GM21529 (cell line): ENCODE measurements around the gene SUPT5H.
"Not testable (repeated sequence)": the region's sequence is repeated elsewhere in the genome, so short reads cannot be mapped to it uniquely, and the experiment has no call there.

Source experiments
- ATAC-seq: cut with Tn5 transposase; IDR thresholded peaks from one replicate; pipeline ENCODE4 v1.9.1; 2021; ENCODE audit not compliant: unreplicated experiment

Gene SUPT5H

DNA sequence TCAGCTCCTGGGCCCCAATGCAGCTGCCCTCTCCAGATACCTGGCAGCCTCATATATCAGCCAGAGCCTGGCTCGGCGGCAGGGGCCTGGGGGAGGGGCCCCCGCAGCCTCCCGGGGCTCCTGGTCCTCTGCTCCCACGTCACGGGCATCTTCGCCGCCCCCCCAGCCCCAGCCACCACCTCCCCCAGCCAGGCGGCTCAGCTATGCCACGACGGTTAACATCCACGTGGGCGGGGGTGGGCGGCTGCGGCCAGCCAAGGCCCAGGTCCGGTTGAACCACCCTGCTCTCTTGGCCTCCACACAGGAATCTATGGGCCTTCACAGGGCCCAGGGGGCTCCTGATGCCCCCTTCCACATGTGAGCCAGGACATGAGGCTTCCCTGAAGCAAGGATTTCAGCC, 20.4 kb upstream of the SUPT5H start:
- ATAC-seq = no peak

GRCh38 chr19:39425744-39426143, 19.6 kb upstream of the SUPT5H start:
- no peak for ATAC-seq

DNA sequence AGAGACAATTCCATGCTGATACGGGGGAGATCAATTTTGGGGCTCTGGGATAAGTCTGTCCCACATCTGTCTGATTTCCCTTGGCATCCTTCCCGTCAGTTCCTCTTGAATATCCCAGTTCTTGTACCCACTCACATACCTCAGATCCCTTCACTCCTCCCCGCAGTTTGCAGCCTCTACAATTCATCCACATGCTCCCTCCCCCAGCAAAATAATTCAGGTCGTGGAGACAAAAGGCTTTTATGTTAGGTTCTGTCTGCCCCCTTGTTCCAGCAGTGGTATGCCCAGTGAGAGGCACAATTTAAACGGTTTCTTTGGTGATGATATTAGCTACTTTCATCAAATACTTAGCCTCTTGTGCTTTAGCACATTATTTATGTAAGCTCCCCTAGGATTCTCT, 19.2 kb upstream of the SUPT5H start:
- no peak for ATAC-seq

- ATAC-seq = no peak
Observed at GRCh38 chr19:39427707-39428106, 17.7 kb upstream of the SUPT5H start.

DNA sequence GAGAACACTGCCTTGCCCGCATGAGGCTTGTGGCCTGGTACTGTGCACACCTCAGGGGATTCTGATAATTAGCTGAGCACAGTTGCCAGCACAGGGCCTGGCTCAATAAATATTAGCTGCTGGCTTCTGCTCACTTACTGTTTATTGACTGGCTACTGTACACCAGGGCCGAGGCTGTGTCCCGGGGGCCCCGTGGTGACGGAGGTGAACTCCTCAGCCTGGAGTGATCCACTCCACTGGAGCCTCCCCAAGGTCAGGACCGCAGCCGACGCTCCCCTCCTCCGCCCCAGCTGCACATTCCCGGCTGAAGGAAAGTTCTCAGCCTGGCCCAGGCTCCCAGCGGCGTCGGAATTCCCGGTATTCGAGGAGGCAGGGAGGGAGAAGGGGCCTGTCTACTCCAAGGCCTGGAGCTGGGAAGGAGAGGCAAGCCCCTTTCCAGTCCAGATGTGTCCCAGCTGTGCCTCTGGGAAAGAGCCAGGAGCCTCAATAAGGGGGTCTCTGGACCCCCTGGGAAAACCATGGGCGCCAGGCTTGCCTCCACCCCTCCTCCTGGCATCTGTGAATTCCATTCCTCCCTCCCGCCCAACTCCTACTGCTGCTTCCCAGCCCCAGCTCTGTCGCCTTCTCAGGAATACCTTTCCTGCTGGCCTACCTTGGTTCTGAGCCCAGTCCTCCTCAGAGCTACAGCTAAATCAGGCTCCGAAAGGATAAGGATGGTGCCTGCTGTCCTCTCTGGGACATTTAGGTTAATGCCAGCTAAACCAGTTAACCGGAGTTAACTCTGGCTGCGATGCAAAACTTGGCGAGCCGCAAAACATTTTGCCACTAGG, 16.9 kb upstream of the SUPT5H start:
- no peak for ATAC-seq

GRCh38 chr19:39430675-39431593, 14.4 kb upstream of the SUPT5H start:
- peak; percentile 50 for ATAC-seq

DNA sequence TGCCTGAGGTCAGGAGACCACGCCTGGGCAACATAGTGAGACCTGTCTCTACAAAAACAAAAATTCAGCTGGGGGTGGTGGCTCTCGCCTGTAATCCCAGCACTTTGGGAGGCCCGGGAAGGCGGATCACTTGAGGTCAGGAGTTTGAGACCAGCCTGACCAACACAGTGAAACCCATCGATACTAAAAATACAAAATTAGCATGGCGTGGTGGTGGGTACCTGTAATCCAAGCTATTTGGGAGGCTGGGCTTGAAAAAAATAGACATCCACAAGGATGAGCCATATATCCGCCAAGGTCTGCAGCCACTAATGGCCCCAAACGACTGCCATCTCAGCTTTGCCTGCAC, 12.7 kb upstream of the SUPT5H start:
- ATAC-seq = no peak

DNA sequence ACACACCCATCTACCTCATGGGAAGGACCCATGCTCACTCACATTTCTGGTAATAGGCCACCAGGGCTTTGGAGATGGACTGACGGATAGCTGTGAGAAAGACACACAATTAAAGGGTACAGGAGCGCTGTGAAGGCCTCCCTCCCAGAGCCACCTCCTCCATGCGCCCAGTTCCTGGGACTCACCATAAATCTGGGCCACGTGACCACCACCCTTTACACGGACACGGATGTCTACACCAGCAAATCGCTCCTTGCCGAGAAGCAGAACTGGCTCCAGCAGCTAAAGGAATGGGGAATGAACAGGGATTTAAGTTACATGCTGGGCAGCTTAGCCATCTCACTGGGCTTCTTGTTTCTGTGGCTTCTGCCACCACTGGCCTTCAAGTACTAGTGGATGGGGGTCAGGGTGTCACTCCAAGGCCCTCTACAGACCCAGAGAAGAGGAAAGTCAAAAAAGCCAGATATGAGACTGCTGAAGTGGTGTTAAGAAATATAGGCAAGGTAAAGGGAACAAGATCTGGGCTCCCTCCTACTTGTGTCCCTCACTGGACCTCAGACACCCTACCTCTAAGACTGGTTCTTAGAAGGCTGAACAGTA, 11.8 kb upstream of the SUPT5H start:
- ATAC-seq = no peak

DNA sequence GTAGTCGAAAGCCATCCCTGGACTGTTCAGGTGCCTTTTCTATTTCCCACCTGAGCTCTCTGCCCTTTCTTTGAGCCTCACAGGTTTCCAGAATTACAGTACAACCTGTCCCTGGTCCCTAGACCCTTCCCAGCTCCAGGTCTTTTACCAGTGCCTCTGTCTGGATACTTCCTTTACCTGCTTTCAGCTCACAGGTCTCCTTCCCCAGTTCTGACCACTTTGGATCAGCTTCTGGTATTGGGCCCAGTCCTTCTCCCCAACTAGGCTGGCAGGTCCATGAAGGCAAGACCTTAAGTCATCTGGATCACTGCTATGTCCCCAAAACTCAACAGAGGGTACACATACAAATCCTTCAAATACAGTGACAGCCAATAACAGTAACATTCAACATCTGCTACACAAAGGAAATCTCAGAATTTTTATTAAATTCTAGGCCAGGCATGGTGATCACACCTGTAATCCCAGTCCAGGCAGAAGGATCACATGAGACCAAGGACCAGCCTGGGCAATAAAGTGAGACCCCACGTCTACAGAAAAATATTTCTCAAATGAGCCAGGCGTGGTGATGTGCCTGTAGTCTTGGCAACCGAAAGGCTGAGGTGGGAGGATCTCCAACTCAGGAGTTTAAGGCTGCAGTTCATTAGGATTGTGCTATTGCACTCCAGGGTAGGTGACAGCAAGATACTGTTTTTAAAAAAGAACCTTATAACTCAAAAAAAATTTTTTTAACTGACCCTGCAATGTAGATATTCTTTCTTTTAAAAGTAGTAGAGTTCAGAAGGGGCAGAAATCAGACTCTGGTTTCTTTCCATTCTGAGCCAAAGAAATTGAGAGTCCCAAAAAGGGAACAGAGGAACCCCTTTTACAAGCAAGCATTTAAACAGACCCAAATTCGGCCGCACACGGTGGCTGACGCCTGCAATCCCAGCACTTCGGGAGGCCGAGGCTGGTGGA, 11.0 kb upstream of the SUPT5H start:
- no peak for ATAC-seq

GRCh38 chr19:39435499-39436349, 9.7 kb upstream of the SUPT5H start, which contains the start of gene RPS16:
Gene RPS16 (minus strand): TSS chr19:39435949. CDS start chr19:39435895, 54 bp downstream.
- ATAC-seq = peak; percentile 79

GRCh38 chr19:39436350-39436716, 9.0 kb upstream of the SUPT5H start:
- ATAC-seq = no peak

GRCh38 chr19:39438270-39438934, 7.0 kb upstream of the SUPT5H start:
- ATAC-seq = no peak

DNA sequence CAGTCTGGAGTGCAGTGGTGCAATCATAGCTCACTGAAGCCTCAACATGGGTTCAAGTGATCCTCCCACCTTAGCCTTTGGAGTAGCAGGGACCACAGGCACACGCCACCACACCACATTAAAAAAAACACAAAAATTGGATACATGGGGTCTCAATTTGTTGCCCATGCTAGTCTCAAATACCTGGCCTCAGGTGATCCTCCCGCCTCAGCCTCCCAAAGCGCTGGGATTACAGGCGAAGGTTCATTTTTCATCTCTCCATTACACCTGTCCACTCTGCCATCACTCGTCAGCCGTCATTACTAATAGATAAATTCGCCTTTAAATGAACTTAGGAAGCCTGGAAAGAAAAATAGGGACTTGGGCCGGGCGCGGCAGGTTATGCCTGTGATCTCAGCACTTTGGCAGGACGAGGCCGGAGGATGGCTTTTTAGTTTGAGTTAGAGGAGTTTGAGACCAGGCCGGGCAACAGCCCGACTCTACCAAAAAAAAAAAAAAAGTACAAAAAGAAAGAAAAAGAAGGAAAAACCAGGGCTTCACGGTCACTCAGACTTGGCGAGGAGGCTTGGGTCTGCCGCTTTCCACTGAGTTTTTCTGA, 685 bp upstream of the SUPT5H start:
- no peak for ATAC-seq

GRCh38 chr19:39446365-39447084, 1.1 kb downstream of the SUPT5H start:
- no peak for ATAC-seq

GRCh38 chr19:39448271-39448670, 2.9 kb downstream of the SUPT5H start:
- no peak for ATAC-seq

- ATAC-seq = no peak
Observed at GRCh38 chr19:39449116-39449797, 3.9 kb downstream of the SUPT5H start.

GRCh38 chr19:39451257-39451656, 5.9 kb downstream of the SUPT5H start:
- ATAC-seq = not testable (repeated sequence)
